Caco-2 (cell line): Measurements from ENCODE around the gene ZSWIM4. TPM values are rescaled to one million over a fixed set of nuclear protein-coding genes. Genes with fewer than 3 reads are reported as not detected.

Source experiments
- BruUV-seq: library from RNA; stranded (reverse); fragments of 400-500 nt; replicated peaks from 2 replicates; lab custom pipeline; 2021; lab: Mats Ljungman, UMichigan
- CTCF ChIA-PET: fragments of 300-600 bp; sonication (Branson Sonifier 250); formaldehyde crosslinking; loops from one replicate; lab custom pipeline; 2022; ENCODE audit warnings: antibody characterized with exemption; lab: Charles Lee
- POLR2A ChIA-PET: fragments of 300-600 bp; sonication (Branson Sonifier 250); formaldehyde crosslinking; loops from one replicate; lab custom pipeline; 2022; ENCODE audit warnings: antibody characterized with exemption; lab: Charles Lee
- DNase-seq, 2 experiments: peaks; one replicate each; pipeline versions ENCODE4 v3.0.0 to v3.0.0-alpha.2; 2020 to 2022
- H3K27me3 ChIP-seq: replicated peaks from 2 replicates; pipeline ENCODE4 v1.6.0; 2011; ENCODE audit warnings: low read length; ENCODE audit not compliant: control insufficient read depth, insufficient read depth
- H3K36me3 ChIP-seq: 2 replicates; pipeline ENCODE4 v1.5.1; 2011; ENCODE audit warnings: low read length; ENCODE audit not compliant: control insufficient read depth, insufficient read depth
- H3K4me1 ChIP-seq: fragments of 250-450 bp; sonication (Bioruptor Pico); 2 replicates; pipeline ENCODE4 v1.5.1; 2020; ENCODE audit warnings: mild to moderate bottlenecking
- H3K4me3 ChIP-seq: 2 replicates; pipeline ENCODE4 v1.5.1; 2011; ENCODE audit warnings: low read depth, mild to moderate bottlenecking, control low read depth, low read length
- H3K9me3 ChIP-seq: fragments of 250-450 bp; sonication (Bioruptor Pico); 2 replicates; pipeline ENCODE4 v1.5.1; 2020; ENCODE audit warnings: mild to moderate bottlenecking, moderate library complexity
- H3K27ac Mint-ChIP-seq: one replicate; pipeline ENCODE4 v1.8.0; 2022; ENCODE audit warnings: mixed read lengths; ENCODE audit not compliant: unreplicated experiment
- H3K27me3 Mint-ChIP-seq: one replicate; pipeline ENCODE4 v1.8.0; 2022; ENCODE audit warnings: mixed read lengths; ENCODE audit not compliant: insufficient read depth, unreplicated experiment
- H3K36me3 Mint-ChIP-seq: one replicate; pipeline ENCODE4 v1.8.0; 2022; ENCODE audit warnings: mild to moderate bottlenecking, mixed read lengths; ENCODE audit not compliant: insufficient read depth, unreplicated experiment
- H3K4me1 Mint-ChIP-seq: one replicate; pipeline ENCODE4 v1.8.0; 2022; ENCODE audit warnings: low read depth, mixed read lengths; ENCODE audit not compliant: unreplicated experiment
- H3K4me3 Mint-ChIP-seq: one replicate; pipeline ENCODE4 v1.8.0; 2022; ENCODE audit warnings: mild to moderate bottlenecking, moderate library complexity, mixed read lengths; ENCODE audit not compliant: unreplicated experiment
- H3K9me3 Mint-ChIP-seq: one replicate; pipeline ENCODE4 v1.8.0; 2022; ENCODE audit warnings: mixed read lengths; ENCODE audit not compliant: unreplicated experiment
- intact Hi-C: fragments of 100-400 bp; cut with micrococcal nuclease; formaldehyde crosslinking; loops from one replicate; pipeline ENCODE4 v1.10.0; 2022; ENCODE audit not compliant: unreplicated experiment
- total RNA-seq: library from RNA; stranded (reverse); gene quantifications from 2 replicates; pipeline ENCODE4 v1.2.3, GENCODE V29; 2022
- TF ChIP-seq, protein P1 (sequence below), 2 experiments: fragments of 200-600 bp in 1 of 2; IDR thresholded peaks; 1 replicate in 1 of 2; 2 replicates in 1 of 2; pipeline versions ENCODE4 v1.5.1 to v1.8.0; 2011 to 2022; ENCODE audit warnings: antibody characterized with exemption in 1 of 2, control low read depth in 1 of 2, inconsistent platforms in 1 of 2, low read depth in 1 of 2, low read length in 1 of 2, mild to moderate bottlenecking in 1 of 2, moderate library complexity in 1 of 2; ENCODE audit not compliant: insufficient read depth in 1 of 2, severe bottlenecking in 1 of 2, unreplicated experiment in 1 of 2

Gene ZSWIM4
- total RNA-seq, 1 experiment from 2014 or later = 4.0 TPM

DNA sequence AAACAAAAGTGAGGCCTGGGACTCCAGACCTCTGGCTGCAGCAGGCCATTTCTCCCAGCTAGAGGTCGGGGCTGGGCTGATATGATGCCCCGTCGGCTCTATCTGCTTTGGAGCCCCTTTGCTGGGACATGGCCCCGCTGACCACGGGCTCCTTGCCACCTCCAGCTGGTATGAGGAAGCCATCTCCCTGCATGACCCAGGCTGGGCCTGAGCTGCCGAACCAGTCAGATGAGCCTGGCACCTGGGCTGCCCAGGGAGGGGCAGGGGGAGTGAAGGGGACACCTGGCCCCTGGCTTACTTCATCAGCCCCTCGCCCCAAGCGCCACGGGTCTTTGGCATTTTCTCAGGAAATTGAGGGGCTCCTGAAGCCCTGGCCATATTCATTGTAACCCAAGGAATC lies 7.8 kb downstream of the ZSWIM4 start:
- intact Hi-C loops = no loop called here
- CTCF ChIA-PET = no interaction called here

DNA sequence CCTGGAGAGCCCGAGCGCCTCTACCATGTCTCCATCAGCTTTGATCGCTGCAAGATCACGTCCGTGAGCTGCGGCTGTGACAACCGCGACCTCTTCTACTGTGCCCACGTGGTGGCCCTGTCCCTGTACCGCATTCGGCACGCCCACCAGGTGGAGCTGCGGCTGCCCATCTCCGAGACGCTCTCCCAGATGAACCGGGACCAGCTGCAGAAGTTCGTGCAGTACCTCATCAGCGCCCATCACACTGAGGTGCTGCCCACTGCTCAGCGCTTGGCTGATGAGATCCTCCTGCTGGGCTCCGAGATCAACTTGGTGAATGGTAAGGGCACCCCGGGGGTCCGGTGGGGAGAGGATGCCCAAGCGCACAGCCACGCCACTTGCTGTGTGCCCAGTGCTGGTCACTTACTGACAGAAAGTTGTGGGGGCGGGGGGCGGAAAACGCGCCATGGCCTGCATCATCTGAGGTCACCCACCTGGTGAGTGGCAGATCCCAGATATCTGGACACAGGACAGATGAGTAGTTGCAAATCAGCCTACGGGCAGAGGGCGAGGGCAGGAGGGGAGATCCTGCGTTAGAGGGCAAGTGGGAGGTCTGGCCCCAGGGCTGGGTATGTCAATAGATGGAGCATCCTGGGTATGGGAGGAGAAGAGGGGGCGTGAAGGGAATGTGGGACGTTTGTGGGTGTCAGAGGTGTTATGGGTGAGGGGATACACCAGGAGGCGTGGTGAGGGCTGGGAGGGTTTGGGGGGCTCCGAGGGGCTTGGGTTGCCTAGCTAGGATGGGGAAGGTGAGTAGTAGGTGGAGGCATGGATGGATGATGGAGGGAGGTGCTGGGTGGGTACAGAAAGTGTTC lies 9.8 kb downstream of the ZSWIM4 start:
- POLR2A ChIA-PET = no interaction called here
- H3K9me3 Mint-ChIP-seq = no peaks in the 10 kb centered on the region
- DNase-seq = peak in 1 of 2 experiments; percentile 35

More for the DNA sequence above, 7.8 kb downstream of the ZSWIM4 start:
- H3K27me3 Mint-ChIP-seq = no peaks in the 10 kb centered on the region
- TF ChIP-seq, protein P1, sequence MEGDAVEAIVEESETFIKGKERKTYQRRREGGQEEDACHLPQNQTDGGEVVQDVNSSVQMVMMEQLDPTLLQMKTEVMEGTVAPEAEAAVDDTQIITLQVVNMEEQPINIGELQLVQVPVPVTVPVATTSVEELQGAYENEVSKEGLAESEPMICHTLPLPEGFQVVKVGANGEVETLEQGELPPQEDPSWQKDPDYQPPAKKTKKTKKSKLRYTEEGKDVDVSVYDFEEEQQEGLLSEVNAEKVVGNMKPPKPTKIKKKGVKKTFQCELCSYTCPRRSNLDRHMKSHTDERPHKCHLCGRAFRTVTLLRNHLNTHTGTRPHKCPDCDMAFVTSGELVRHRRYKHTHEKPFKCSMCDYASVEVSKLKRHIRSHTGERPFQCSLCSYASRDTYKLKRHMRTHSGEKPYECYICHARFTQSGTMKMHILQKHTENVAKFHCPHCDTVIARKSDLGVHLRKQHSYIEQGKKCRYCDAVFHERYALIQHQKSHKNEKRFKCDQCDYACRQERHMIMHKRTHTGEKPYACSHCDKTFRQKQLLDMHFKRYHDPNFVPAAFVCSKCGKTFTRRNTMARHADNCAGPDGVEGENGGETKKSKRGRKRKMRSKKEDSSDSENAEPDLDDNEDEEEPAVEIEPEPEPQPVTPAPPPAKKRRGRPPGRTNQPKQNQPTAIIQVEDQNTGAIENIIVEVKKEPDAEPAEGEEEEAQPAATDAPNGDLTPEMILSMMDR (IDR thresholded peaks at IDR 0.05; ENCODE audit: insufficient read depth in 1 of 2, low read depth in 1 of 2, low read length in 1 of 2, severe bottlenecking in 1 of 2, unreplicated experiment in 1 of 2) = no peak
- Histone ChIP-seq H3K36me3 (no peaks in the 10 kb centered on the region), H3K27me3 (no peaks in the 10 kb centered on the region), H3K4me3 (no peak overlapping the region), H3K9me3 (no peaks in the 10 kb centered on the region), H3K4me1 (peaks cover 11% of the 10 kb centered on the region)
- no peaks in the 10 kb centered on the region for H3K36me3 Mint-ChIP-seq
- no peak overlapping the region for H3K27ac Mint-ChIP-seq
- BruUV-seq = no TSS peak
- no peaks in the 10 kb centered on the region for H3K9me3 Mint-ChIP-seq
- POLR2A ChIA-PET = no interaction called here
- peaks cover 6% of the 10 kb centered on the region for H3K4me1 Mint-ChIP-seq
- no peak for DNase-seq
- H3K4me3 Mint-ChIP-seq = no peak overlapping the region

DNA sequence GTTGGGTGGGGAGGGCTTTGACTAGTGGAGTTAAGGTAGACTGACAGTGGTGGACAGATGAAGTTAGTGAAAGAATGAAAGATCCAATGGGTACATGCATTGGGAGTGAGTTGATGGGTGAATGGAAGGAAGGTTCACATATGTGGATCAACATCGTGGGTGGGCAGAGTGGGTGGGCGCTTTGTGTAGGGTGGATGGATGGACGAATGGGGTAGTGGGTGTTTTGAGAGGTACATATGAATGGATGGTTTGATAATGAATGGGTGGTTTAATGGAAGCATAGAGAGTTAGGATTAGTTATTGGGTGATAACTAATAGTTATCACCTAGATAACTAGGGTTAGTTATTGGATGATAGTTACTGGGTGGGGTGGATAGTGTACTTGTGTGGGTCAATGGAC lies 11.5 kb downstream of the ZSWIM4 start:
- H3K27ac Mint-ChIP-seq = no peak overlapping the region
- H3K27me3 Mint-ChIP-seq = no peaks in the 10 kb centered on the region
- DNase-seq = no peak
- H3K4me3 Mint-ChIP-seq = no peak overlapping the region
- no peaks in the 10 kb centered on the region for H3K36me3 Mint-ChIP-seq
- Histone ChIP-seq H3K9me3 (no peaks in the 10 kb centered on the region), H3K4me1 (peaks cover 11% of the 10 kb centered on the region), H3K36me3 (no peaks in the 10 kb centered on the region; the same call in 1 of the 2 replicates), H3K4me3 (no peak overlapping the region), H3K27me3 (no peaks in the 10 kb centered on the region)
- no TSS peak for BruUV-seq
- ChIA-PET POLR2A (interaction anchor here (1.0 kb wide), 1 partner anchor 11 kb away, joined by 3 read pairs; the partner anchor contains the start of gene ZSWIM4), CTCF (no interaction called here)
- intact Hi-C loops = no loop called here
- no peaks in the 10 kb centered on the region for H3K9me3 Mint-ChIP-seq
- TF ChIP-seq, protein P1 (IDR thresholded peaks at IDR 0.05; ENCODE audit: insufficient read depth in 1 of 2, low read depth in 1 of 2, low read length in 1 of 2, severe bottlenecking in 1 of 2, unreplicated experiment in 1 of 2) = no peak
- no peaks in the 10 kb centered on the region for H3K4me1 Mint-ChIP-seq

More for the DNA sequence above, 9.8 kb downstream of the ZSWIM4 start:
- H3K4me3 Mint-ChIP-seq = no peak overlapping the region
- no peaks in the 10 kb centered on the region for H3K27me3 Mint-ChIP-seq
- H3K4me1 ChIP-seq = peaks cover 11% of the 10 kb centered on the region
- CTCF ChIA-PET = interaction anchor here (0.6 to 0.7 kb wide), 2 partner anchors 20 to 42 kb away, joined by 3 read pairs; no protein-coding TSS in a partner anchor
- no peaks in the 10 kb centered on the region for H3K36me3 Mint-ChIP-seq
- H3K4me3 ChIP-seq = no peak overlapping the region
- H3K9me3 ChIP-seq = no peaks in the 10 kb centered on the region
- intact Hi-C loops = no loop called here
- H3K27ac Mint-ChIP-seq = no peak overlapping the region
- TF ChIP-seq, protein P1 (IDR thresholded peaks at IDR 0.05; ENCODE audit: insufficient read depth in 1 of 2, low read depth in 1 of 2, low read length in 1 of 2, severe bottlenecking in 1 of 2, unreplicated experiment in 1 of 2) = peak; percentile 25 to 33
- no TSS peak for BruUV-seq
- peaks cover 6% of the 10 kb centered on the region for H3K4me1 Mint-ChIP-seq
- no peaks in the 10 kb centered on the region for H3K27me3 ChIP-seq
- H3K36me3 ChIP-seq = no peaks in the 10 kb centered on the region; the same call in 1 of the 2 replicates
